ENCODE results near the gene PTGDS.

Gene PTGDS

DNA sequence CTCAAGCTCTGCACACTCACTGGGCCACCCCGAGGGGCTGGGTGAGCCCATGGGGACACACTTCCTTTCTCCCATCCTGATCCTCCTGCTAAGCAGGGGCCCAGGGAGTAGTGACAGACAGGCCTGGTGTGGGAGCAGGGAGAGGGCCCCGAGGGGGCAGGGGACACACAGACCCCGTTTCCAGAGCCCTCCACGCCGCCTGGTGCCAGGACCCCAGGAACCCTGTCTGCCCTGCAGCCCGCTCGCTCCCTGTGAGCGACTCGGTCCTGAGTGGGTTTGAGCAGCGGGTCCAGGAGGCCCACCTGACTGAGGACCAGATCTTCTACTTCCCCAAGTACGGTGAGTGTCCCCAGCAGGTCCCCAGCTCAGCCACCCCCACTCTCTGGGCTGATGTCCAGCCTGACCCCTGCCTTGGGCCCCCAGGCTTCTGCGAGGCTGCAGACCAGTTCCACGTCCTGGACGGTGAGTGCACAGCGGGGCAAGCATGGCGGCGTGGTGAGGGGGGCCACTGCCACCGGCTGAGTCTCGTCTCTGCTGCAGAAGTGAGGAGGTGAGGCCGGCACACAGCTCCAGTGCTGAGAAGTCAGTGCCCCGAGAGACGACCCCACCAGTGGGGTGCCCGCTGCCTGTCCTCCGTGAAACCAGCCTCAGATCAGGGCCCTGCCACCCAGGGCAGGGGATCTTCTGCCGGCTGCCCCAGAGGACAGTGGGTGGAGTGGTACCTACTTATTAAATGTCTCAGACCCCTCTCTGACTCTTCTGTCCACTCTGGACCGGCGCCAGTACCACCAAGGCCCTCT is 30.9 kb upstream of the PTGDS start:
- DNase-seq (ENCODE audit: low spot score): no peak

DNA sequence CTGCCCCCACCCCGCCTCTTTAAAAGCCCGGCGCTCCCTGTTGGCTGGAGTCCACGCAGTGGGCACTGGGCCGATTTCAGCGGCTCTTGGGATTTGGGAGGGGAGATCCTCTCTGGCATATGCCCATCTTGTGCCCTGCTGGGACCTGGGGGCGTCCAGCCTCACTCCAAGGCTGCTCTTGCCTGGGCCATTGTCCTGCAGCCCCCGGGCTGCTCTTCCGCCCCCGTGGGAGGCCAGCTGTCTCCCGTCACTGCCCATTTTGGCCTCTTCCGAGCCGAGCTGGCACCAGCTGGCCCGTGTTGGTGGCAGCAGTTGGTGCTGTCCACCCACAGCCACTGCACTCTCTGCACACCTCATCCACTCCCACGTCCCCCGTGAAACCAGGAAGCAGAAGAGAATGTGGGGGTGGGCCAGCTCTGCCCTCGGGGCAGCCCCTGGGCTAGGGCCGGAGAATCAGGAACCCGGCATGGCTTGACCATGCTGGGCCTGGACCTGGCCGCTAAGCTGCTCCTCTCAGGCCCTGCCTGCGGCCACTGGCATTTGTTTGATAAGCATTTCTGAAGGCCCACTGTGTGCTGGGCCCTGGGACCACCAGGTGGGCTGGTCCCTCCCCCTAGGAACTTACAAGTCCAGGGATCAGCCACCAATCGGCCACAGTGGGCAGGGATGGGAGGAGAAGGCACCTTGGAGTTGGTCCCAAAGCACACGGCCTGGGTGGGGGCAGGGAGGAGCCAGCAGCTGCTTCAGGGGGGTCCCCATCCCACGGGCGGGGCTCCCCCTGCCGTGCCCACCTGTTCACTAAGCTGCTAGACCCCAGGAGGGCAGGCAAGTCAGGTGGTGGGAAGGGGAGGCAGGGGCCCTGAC is 30.0 kb upstream of the PTGDS start:
- DNase-seq (ENCODE audit: low spot score): no peak

- no peak for DNase-seq (ENCODE audit: low spot score)
Observed at GRCh38 chr9:136947955-136948510, 29.3 kb upstream of the PTGDS start.

- DNase-seq (ENCODE audit: low spot score): no peak
Observed at GRCh38 chr9:136949239-136949816, 28.0 kb upstream of the PTGDS start.

GRCh38 chr9:136949817-136950655 is 27.3 kb upstream of the PTGDS start:
- DNase-seq (ENCODE audit: low spot score): peak; percentile 97

DNA sequence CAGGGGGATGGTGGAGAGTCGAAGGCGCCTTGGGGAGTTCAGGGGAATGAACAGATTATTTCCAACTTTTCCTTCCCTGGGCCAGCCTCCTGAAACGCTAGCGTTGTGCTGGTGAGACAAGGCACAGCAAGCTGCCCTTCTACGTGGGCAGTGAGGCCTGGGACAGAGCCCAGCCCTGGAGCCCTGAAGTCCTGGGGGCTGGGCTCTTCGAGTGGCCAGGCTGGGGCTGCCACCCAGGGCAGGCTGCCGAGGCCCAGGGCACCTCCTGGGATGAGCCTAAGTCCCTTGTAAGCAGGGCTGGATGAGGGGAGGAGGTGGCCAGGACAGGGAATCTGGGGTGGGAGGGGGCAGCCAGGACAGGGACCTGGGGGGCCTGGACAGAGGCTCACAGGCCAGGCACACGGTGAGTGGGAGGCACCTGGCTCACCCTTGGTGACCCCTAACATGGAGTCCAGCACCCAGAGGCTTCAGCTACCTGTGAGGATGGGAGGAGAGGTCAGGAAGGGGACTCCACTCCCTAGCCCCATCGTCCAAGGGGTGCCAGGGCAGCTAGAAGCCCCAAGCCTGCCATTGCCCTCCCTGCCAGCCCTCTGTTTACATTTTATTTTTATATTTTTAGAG is 26.5 kb upstream of the PTGDS start:
- DNase-seq (ENCODE audit: low spot score): no peak

DNA sequence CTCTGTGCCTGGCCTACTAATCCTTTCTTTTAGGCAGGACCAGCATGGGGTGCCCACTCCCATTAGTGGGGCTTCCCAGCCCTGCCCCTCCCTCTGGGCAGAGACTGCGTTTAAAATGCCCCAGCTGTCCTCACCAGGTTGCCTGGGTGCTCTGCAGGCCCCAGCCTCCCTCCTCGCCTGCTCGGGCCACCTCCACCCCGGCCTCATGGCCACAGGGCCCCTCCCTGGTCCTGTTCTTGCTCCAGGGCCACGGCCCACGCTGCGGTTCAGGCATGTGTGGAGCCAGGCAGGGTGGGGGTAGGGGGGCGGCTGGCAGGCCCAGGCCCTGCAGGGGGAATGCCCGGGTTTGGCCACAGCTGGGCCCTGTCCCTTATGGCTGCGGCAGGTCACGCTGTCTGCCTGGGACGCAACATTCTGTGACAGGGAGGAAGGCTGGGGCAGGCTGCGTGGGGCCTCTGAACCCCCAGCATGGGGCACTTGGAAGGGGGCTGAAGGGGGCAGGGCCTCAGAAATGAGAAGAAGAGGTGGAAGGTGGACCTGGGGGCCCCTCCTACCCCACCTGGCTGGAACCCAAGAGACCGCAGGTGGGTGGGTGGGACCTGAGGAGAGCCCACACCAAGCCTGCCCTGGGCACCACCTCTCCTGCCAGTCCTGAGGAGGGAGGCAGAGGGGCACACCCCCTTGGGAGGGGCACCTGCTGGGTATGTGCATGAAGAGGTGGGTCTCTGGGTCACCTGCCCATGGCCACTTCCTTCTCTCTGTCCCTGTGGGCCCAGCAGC is 25.6 kb upstream of the PTGDS start, which contains the start of gene LCN12:
LCN12 (plus strand) TSS at position 733 of the 780 bp plus-strand sequence. CDS start 55 bp downstream, outside the sequence.
- no peak for DNase-seq (ENCODE audit: low spot score)

- DNase-seq (ENCODE audit: low spot score): no peak
Observed at GRCh38 chr9:136952321-136952850, 24.9 kb upstream of the PTGDS start.

DNA sequence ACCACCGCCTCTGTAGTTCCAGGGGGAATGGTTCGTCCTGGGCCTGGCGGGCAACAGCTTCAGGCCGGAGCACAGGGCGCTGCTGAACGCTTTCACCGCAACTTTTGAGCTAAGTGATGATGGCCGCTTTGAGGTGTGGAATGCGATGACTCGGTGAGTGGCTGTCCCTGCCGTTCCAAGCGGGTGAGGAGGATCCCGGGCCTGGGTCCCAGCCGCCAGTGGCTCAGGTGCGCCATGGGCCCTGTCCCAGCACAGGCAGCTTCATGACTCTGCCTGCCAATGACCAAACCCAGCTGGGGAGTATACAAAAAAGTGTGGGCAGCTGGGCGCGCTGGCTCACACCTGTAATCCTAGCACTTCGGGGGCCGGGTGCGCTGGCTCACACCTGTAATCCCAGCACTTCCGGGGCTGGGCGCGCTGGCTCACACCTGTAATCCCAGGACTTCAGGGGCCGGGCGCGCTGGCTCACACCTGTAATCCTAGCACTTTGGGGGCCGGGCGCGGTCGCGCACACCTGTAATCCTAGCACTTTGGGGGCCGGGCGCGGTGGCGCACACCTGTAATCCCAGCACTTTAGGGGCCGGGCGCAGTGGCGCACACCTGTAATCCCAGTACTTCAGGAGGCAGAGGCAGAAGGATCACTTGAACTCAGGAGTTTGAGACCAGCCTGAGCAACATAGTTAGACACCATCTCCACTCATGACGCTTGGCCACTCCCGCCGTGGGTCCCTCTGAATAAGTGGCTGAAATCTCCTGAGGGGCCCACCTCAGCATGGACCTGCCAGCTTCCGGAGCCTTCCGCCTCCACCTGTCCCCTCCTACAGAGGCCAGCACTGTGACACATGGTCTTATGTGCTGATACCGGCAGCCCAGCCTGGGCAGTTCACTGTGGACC is 24.2 kb upstream of the PTGDS start:
- DNase-seq (ENCODE audit: low spot score): no peak

DNA sequence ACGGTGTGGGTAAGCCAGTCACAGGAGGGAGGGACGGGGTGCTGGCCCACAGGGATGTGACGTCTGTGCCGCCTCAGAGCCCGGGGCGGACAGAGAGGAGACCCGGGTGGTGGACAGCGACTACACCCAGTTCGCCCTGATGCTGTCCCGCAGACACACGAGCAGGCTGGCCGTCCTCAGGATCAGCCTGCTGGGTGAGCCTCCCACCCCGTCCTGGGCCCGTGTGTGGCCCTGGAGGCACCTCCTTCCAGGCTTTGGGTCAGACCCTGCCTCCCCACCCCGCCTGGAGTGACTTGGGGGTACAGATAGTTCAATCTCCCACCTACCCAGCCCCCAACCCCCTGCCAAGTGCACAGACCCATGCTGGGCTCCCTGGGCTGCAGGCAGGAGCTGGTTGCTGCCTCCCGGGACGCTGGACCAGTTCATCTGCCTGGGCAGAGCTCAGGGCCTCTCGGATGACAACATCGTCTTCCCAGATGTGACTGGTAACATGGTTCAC is 23.5 kb upstream of the PTGDS start:
- no peak for DNase-seq (ENCODE audit: low spot score)

GRCh38 chr9:136954270-136955083 is 22.8 kb upstream of the PTGDS start:
- DNase-seq (ENCODE audit: low spot score): no peak

DNA sequence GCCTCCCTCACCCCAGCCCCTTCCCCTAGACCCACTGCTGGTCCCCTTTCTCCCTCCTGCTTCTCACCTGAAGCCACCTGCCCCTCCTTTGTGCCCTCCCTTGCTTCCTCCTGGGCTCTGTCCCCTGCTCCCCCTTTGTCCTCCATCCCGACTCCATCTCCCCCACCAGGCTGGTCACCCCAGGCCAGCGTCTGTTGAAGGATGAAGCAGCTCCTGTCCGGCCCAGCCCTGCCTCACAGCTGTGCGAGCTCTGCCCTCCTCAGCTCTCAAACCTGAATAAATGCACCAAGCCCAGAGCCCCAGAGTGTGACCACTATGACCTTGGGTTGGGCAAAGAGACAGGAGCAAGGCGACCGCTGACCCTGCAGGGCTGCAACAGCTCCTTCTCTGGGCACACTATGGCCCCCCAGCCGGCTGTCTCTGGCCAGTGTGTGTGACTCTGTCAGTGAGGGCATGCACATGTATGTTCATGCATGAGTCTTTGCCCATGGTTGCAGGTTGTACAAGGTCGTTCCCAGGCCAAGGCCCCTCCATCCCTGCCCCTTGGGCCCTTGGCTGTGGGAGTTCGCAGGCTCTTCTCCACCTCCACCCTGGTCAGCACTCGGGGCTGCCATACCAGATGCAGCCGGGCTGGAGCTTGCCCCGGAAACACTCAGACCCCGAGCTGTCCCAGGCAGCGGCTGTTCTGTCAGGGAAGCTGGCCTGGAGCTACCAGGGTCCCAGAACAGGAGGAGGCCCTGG is 21.9 kb upstream of the PTGDS start:
- no peak for DNase-seq (ENCODE audit: low spot score)

DNA sequence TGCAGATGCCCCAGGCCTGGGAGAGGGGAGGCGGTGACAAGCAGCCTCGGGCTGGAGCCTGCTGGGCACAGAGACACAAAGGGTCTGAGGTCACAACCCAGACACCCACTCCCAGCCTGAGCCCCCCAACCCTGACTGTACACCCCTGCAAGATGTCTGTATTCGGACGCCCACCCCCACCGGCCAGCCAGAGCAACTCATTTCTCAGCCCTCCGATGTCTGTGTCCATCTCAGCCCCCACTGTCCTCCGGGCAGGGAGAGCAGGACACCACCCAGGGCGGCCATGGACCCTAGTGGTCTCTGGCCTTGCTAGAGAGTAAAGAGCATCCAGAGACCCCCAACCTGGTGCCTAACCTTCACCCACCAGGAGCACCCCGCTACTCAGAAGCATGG is 21.4 kb upstream of the PTGDS start:
- no peak for DNase-seq (ENCODE audit: low spot score)

DNA sequence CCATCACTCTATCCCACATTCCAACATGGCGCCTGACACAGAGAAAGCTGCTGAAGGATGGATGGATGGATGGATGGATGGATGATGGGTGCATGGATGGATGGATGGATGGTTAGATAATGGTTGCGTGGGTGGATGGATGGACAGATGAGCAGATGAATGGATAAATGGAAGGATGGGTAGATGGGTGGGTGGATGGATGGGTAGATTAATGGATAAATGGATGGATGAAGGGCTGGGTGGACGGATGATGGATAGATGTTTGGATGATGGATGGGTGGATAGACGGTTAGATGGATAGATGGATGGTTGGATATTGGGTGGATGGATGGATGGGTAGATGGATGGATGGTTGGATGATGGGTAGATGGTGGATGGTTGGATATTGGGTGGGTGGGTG is 20.7 kb upstream of the PTGDS start:
- no peak for DNase-seq (ENCODE audit: low spot score)

GRCh38 chr9:136957461-136957860 is 19.8 kb upstream of the PTGDS start:
- DNase-seq (ENCODE audit: low spot score): no peak

DNA sequence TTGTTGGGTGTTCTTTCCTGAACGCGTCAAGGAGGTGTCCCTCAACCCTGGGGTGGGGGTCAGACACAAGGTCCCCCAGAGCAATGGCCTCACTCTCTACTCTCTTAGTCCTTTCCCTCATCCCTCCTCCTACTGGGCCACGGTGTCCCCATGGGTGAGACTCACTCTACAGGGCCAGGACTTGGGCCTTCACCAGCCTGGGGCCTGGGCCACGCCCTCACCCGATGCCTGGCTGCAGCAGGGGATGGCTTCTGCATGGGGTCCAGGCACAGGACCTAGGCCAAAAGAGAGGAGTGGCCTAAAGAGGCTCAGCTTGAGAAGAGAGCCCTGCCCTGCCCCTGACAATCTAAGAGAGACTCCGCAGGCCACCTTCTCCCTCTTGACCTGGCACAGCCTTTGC is 19.4 kb upstream of the PTGDS start:
- no peak for DNase-seq (ENCODE audit: low spot score)

GRCh38 chr9:136958473-136958872 is 18.8 kb upstream of the PTGDS start:
- DNase-seq (ENCODE audit: low spot score): no peak
